Activated CD8-positive, alpha-beta memory T cell treated with anti-CD3 and anti-CD28 coated beads for 48 hours (primary cell): ENCODE measurements around the gene ESYT3.
"Not testable (repeated sequence)": the region's sequence is repeated elsewhere in the genome, so short reads cannot be mapped to it uniquely, and the experiment has no call there.

Experiments
- DNase-seq, 3 experiments: peaks; one replicate each; pipeline ENCODE4 v3.0.0-alpha.2; 2020; ENCODE audit warnings: low read depth in 2 of 3, low spot score in 2 of 3

Gene ESYT3

DNA sequence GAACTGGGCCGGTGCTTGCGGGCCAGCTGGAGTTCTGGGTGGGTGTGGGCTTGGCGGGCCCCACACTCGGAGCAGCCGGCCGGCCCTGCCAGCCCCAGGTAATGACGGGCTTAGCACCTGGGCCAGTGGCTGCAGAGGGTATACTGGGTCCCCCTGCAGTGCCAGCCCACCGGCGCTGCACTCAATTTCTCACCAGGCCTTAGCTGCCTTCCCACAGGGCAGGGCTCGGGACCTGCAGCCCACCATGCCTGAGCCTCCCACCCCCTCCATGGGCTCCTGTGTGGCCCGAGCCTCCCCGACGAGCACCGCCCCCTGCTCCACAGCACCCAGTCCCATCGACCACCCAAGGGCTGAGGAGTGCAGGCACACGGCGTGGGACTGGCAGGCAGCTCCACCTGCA, 50.3 kb downstream of the ESYT3 start:
- DNase-seq, result not testable (repeated sequence)

DNA sequence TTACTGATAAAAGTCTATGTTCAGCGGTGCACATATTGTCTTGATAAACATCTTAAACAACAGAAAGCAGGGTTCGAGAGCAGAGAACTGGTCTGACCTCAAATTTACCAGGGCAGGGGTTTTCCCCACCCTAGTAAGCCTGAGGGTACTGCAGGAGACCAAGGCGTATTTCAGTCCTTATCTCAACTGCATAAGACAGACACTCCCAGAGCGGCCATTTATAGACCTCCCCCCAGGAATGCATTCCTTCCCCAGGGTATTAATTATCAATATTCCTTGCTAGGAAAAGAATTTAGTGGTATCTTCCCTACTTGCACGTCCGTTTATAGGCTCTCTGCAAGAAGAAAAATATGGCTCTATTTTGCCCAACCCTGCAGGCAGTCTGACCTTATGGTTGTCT, 52.2 kb downstream of the ESYT3 start:
- not testable (repeated sequence) for DNase-seq

DNA sequence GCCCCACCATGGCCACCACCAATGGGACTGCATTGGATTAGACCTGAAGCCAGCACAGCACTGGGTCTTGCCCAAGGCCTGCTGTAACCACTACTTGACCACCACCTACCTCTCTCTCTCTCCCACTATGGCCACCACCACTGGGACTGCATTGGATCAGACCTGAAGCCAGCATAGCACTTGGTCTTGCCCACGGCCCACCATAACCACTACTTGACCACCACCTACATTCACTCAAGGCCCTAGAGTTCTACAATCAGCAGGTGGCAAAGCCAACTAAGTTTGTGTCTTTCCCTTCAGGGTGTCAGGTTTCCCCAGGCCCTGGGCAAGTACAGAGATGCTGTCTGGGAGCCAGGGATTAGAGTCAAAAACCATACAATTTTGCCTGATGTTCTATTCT, 57.6 kb downstream of the ESYT3 start:
- DNase-seq, result no peak

DNA sequence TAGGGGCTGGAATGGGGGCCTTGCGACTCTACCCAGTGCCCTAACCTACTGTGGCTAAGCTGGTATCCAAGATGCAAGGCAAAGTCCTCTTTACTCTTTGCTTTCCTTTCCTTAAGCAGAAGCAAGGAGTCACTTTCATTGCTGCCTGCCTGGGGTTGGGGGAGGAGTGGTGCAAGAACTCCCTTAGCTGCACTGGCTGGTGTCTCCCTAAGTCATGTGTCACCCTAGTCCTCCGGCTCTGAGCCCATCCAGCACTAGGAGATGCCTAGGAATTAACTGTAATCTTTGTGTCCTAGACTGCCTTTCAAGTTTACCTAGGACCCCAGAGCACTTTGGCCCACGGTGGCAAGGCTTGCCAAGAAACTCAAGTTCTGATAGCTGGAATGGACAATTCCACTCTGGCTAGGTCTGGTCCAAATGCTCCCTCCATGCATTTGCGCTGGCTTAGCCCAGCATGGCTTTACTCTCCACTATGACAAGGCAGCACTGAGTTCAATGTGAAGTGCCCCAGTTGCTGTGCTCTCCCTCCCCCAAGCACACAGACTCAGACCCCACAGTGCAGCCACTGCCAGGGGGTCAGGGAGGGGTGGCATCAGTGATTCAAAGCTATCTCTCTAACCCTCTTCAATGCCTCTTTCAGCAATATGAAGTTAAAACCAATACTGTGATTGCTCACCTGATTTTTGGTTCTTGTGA, 58.7 kb downstream of the ESYT3 start:
- DNase-seq, result no peak

DNA sequence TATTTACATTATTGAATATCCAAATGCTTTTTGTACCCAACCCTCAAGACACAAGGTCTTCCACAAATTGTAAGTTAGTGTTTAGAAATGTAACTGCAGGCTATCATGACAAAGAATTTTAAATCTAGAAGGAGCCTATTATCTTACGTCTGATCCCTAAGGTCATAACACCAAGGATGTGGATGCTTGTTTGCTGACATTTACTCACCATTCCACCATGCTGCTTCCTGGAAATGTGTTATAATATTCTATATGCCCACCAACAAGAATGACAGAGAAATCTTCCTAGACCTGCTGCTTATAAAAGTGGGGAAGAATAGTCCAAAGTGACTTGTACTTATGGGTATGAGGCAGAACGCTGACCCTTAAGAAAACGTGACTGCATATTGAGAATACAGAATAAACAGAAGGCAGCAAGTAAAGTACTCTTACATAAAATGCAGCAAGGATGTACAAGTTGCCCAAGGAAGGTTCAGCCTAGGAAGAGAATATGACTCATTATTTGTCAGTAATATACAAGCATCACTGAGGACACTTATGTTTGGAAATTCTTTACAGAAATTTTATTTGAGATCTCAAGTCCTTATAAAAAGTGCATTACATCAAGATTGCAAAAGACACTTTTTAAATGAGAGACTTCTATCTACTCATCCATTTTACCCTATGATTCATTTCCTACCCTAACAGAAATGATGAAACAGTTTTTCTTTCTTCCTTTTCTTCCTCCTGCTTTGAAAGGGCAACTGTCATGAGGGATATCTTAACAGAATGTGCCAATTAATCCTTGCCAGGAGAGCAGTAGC, 59.6 kb downstream of the ESYT3 start:
- DNase-seq, result no peak

DNA sequence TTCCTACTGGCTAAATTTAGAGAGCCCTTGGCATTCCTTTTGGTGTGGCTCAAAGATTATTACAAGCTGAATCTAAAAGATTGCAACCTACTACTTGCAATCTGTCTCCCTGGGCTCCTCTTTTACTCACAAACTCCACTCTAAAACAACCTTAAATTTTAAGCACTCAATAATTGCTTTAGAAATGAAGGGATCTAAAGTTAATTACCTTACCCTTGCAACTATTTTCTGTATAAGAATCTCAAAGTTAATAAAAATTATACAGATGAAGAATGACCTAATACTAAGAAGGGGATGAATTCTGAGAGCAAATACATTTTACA, 60.2 kb downstream of the ESYT3 start:
- DNase-seq, result no peak

DNA sequence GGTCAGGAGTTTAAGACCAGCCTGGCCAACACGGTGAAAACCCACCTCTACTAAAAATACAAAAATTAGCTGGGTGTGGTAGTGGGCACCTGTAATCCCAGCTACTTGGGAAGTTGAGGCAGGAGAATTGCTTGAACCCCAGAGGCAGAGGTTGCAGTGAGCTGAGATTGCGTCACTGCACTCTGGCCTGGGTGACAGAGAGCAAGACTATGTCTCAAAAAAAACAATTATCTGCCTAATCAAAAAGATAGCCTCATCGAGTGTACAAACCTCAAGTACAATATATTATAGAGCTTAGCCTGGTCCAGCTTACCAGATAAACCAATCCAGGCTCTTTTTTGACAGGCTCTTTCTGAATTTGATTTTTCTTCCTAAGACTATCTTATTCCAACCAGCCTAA, 61.2 kb downstream of the ESYT3 start:
- DNase-seq, result not testable (repeated sequence)

DNA sequence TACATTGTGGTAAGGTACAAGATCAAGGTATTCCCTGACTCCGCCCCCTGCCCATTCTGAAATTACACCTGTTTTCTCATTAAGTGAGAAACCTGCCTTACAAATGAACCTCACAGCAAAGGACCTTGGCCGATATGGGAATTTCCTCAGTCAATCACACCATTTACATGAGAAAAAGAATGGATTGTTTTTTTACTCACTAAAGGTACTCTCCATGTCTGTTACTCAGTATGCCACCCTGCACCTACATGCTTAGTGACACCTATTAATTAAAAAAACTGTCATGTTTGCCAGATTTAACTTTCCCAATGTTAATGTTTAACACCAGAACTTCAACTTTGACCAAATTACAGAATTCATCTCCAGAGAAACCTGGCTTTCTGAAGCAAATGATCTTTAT, 62.0 kb downstream of the ESYT3 start:
- DNase-seq, result no peak

DNA sequence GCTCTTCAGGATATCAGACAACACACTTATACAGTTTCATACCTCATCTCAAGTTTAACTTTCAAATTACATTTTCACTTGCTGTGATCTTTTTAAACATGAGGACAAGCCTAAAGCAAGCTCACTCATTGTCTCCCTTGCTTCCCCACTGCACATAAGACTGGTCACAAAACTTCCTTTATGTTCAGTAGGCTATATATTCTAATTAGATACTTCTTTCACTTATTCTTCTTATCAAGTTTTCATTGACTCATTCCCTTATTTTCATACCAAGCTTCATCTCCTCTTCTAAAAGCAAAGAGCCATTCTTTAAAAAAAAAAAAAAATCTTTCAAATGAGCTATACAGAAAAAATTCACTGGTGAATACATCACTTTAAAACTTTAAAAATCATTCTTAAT, 62.6 kb downstream of the ESYT3 start:
- no peak for DNase-seq

DNA sequence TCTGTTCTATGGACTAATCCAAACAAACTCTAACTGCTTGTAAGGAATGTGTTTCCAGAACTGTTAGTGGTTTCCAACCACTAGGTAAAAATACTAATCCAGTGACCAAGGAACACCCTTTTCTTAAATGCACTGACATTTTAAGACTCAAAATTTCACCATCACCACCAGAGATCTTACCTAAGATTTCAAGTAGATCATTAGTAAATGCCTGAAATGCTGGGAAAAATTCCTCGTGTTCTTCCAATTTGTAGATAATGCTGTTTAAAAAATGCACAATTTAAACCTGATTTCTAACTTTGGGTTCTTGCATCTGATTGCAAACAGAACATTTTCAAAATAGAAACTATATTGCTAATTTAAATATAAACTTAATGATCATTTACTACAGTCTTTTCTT, 63.4 kb downstream of the ESYT3 start:
- no peak for DNase-seq

DNA sequence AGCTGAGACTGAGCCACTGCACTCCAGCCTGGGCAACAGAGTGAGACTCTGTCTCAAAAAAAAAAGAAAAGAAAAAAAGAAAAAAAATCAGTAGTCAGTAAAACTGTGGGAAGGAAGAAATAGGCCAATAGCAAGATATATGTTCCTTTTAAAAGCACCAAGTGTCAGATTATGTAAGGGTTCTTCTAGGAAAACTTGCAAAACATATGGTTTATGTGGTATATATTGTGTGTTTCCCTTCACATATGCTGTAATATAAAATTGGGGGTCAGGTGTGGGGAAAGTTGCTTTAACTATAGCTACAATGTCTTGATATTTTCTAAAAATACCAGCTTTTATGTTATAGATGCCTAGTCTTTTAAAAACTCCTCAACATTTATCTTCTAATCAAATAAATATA, 64.6 kb downstream of the ESYT3 start:
- no peak for DNase-seq

DNA sequence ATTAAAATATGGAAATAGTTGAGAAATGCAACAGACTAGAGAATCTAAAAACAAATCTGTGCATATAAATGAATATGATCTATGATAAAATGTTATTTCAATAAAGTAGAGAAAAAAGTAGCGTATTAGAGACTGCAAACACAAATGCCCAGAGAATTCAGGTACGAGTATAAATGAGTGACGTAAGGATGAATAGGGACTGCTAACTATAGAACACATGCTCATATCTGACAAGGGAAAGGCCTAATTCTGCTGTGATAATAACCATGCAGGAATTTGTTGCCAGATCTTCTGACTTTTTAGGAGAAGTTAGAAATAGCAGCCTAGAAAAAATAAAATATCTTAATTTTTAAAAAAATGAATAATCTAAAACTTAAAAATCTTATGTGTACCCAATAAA, 73.1 kb downstream of the ESYT3 start:
- DNase-seq, result no peak

DNA sequence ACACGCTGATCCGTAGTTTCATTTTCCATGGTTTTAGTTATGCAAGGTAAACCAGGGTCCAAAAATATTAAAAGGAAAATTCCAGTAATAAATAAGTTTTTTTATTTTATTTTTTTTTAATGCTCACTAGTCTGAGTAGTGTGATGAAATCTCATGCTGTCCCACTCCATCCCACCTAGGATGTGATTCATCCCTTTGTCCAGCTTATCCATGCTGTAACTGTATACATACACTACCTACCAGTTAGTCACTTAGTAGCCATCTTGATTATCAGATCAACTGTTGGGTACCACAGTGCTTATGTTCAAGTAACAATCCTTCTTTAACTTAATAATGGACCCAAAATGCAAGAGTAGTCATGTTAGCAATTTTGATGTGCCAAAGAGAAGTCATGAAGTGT, 75.2 kb downstream of the ESYT3 start:
- DNase-seq, result no peak

DNA sequence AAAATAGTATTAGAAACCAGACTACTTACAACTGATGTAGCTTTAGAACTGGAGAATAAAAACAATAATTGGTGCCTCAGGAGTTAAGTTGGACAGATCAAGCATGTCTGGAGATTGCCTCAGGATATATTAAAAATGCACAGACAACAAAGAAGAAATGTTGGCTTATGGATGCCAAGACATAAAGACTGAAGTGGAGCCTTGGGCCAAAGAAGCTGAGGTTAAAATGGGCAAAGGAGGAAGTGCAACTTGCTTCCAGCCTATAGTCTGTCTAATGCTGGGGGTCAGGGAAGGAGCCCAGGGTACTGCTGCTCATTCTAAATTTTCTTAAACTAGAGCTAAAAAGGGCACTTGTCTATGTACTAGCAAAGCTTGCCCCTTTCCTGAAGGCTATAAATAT, 77.5 kb downstream of the ESYT3 start:
- no peak for DNase-seq

DNA sequence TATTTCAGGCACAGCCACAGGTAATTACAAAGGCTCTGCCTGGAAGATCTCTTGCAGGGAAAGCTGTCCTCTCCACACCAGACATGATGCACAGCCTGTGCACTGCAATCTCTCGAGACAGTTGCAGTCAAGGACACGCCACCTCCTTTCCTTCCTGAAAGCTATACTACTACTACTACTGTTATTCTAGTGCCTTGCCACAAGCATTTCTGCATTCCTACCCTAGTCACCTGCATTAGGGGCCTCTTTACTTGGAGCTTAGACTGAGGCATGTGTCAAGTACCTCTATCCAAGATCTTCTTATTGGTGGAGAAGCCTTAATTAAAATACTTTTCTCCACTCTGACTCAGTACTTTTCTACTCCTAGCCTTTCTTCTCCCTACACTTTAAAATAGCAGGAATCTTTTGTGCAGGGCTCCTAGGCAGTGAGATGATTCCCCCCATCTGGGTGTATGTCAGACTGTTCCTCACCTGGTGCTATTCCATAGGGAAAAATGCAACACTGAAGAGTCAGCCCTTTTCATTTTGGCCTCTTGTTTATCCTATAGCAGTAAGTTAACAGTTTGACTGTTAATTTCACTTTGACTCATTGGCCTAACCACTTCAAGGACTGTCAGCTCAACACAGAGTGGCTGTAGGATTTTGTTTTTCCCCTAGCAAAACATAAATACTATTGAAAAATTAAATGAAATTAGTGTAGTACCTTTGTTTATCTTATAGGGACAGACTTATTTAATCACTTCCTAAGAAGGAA, 78.9 kb downstream of the ESYT3 start:
- no peak for DNase-seq

DNA sequence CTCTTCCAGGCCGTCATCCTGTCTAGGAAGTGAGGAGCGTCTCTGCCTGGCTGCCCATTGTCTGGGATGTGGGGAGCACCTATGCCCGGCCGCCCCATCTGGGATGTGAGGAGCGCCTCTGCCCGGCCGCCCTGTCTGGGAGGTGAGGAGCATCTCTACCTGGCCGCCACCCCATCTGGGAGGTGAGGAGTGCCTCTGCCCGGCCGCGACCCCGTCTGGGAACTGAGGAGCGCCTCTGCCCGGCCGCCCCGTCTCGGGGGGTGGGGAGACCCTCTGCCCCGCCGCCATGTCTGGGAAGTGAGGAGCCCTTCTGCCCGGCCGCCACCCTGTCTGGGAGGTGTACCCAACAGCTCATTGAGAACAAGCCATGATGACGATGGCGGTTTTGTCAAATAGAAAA, 87.0 kb downstream of the ESYT3 start:
- not testable (repeated sequence) for DNase-seq
